HG03354 (cell line): ENCODE measurements around the gene SYT2.
A peak's percentile ranks its signal among the peaks of the same experiment; 100 is the strongest.

Experiments used
- ATAC-seq: cut with Tn5 transposase; IDR thresholded peaks from one replicate; pipeline ENCODE4 v1.9.1; 2021; ENCODE audit warnings: mild to moderate bottlenecking; ENCODE audit not compliant: unreplicated experiment, poor library complexity, severe bottlenecking

The SYT2 gene

GRCh38 chr1:202580619-202581018 is 129.6 kb downstream of the SYT2 start:
- no peak for ATAC-seq

- no peak for ATAC-seq
Observed at GRCh38 chr1:202579806-202580205, 130.4 kb downstream of the SYT2 start.

DNA sequence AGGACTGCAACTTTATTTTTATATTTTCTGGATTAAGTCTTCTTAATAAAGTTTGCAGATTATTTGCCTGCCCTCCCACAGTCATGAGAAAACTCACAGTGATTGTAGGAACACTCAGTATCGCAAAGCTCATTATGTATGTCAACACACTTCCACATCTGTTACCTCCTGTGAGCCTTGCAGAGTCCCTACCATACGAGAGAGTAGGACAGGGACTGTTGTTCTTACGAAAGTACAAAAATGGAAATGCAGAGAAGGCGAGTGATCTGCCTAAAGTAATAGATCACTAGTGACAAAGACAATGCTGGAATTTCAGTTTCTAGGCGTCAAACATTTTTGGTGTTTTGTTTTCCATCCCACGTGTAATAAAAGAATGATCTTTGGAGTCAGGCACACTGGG is 131.7 kb downstream of the SYT2 start:
- ATAC-seq, result no peak

GRCh38 chr1:202578001-202578504 is 132.2 kb downstream of the SYT2 start:
- no peak for ATAC-seq

GRCh38 chr1:202577381-202577780 is 132.9 kb downstream of the SYT2 start:
- no peak for ATAC-seq

DNA sequence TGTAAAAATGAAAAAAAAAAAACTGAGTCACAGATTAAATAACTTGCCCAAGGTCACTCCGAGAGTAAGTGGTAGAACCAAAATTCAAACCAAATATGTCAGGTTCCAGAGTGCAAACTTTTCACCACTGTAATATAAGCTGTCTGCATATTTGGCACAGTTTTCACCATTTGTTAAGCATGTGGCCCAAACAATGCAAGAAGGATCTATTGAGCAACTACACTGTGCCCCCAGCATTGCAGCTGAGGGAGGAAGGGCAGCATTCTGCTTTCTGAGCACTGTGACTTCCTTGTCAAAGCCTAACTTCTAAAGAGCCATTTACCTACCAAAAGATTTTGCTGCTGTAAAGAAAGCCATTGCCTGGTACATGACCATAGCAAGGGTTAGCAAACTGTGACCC is 133.4 kb downstream of the SYT2 start:
- no peak for ATAC-seq

DNA sequence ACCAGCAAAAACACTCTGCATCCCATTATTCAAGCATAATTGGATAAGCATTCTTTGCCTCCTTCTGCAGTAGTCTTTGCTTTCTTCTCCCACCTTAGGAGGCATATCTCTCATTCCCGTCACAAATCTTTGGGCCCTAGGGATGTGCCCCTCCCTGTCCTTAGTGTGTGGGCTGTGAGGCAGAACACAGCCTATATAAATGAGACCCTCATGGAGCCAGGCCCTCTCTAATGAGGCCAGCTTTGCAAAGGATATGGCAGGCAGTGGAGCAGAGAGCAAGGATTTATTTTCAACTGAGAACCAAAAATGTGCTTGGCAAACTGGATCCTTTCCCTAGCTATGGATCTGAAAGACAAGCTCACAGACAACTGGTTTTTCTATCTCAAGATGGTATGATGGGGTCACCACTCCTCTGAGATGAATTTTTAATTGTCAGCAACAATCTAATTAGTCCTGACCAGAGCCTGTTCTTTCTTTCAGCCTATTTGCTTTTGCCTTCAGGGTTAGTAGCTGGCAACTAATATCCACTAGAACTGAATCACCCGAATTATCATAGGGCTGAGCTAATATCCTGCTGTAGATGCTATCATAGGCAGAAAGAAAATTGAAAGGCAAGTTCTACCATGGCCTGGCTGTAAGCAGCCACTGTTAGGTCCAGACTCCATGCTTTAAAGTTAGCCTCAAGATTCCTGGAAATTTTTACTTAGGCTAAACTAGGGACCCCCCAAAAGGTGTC is 134.2 kb downstream of the SYT2 start:
- ATAC-seq, result no peak

GRCh38 chr1:202572867-202573266 is 137.4 kb downstream of the SYT2 start:
- ATAC-seq, result no peak

DNA sequence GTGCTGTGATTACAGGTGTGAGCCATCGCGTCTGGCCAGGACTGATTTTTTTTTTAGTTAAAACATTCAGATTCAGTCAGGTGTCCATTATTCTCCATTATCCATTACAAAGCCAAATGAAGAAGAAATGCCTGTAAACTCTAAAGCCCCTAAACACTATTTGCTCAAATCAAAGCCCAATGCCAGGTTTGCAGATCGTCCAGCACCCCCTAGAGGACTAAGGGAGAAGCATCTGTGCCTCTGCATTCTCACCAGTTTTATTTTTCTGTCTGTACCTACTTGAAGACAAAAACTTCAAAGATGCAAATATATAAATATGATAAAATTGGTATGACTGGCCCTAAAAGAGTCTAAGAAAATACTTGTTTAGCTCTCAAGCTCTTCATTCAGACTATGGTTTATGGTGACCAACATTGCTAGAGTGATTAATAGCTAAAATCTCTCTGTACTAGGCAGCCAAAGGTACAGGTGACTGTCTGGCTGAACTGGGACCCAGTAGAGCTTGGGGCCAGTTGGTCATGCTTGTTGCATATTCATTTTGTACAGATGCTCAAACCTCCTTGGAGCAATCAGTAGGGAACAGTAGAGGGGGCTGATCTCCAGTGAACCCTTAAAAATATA is 138.4 kb downstream of the SYT2 start:
- ATAC-seq, result no peak

DNA sequence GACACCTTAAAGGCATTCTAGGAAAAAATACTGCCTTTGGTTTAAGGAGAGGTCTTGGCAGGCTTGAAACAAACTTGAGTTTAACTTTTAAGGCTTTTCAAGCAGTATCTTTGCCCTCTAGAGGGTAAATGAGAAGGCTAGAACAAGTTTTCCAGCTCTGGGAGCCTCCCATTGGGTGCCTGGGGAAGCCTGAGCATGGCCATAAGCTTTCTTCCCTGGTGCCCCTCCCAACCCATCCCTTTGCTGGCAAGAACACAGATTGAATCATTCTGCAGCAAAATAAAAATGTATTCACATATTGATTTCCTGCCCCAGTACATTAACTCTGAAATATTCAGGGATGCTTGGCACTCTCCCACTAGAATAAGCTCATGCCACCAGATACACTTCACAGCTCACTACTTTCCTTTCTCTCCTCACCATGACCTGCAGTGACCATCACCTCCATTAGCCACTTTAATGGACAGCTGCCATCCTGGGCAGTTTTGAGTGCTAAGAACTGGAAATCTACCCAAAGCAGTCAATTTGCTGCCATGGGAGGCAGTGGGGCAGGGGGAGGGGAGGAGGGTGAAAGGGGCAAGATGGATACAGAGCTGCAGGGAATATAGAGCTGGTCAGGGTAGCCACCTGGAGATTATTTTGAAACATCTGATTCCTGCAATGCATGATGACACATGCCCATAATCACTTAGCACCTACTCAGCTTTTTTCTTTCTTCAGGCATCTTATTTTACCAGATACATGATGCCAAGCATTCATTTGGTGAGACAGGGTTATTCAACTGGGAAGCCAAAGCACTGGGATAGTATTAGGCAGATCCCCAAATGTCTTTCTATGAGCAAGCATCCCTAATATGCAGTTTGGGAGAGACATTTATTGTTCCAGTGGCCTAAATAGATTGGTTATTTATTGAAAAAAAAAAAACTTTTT is 140.6 kb downstream of the SYT2 start:
- no peak for ATAC-seq

DNA sequence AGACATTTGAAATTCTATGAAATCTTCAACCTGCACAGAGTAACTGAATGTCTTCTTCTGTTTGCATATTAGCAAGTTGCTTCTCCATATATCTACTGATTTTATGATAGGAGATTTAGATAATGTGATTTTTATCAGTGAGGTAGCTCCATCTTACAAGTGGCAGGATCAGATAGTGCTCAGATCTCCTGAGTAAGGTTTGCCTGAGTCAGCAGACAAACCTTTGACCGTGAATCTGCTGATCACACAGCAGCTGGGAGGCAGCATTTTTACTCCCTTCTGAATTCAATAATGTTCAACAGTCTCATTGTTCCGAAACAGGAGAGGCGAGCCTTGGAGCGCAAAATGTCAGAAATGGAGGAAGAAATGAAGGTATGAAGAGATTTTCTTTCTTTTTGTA is 141.4 kb downstream of the SYT2 start:
- no peak for ATAC-seq

DNA sequence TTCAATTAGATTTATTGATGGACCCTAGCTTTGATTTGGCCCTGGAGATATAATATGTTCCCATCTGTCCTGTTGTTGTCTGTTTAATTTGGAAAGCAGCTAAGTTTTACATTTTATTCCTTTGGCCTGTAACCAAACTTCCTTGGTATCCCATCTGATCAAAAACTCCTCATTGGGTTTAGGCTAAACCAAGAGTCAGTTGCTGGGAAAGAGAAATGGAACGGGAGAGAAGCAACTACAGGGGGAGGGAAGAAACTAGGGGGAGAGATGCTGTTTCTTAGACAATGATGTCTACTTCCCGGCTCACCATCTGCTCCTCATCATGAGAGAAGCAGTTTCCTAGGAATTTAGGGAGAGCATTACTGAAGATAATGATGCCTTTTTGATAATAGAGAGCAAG is 141.8 kb downstream of the SYT2 start:
- no peak for ATAC-seq

GRCh38 chr1:202567738-202568137 is 142.5 kb downstream of the SYT2 start:
- no peak for ATAC-seq

DNA sequence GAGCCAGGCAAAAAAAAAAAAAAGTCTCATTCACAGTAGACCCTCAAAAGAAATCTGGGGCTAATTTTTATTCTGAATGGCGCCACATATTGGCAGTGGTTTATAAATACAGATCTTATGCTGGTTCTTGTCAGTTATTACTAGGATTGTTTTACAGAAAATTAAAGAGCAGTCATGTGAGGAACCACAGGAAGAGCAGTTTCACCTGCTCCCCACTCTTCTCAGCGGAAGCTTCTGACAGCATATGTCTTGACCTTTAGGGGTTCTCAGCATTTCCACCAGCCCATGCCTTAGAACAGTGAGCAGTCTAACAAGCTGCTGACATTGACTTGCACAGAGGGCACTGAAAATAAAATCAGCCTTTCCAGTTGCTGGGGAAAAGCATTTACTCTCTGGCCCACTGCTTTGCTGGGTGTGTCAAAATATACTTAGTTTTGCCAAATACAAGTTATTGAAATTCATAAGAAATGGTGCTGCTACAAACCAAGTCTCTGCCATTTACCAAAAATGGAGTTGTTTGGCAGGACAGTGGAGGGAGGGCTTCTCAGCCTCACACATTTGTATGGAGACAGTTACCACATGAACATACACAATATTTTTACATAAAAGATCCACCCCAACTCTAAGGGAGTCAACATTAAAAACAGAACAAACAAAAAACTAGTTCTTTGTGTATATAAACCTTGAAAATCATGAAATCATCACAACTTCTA is 144.2 kb downstream of the SYT2 start:
- peak; percentile 80 for ATAC-seq

GRCh38 chr1:202564958-202565495 is 145.2 kb downstream of the SYT2 start:
- ATAC-seq, result no peak

DNA sequence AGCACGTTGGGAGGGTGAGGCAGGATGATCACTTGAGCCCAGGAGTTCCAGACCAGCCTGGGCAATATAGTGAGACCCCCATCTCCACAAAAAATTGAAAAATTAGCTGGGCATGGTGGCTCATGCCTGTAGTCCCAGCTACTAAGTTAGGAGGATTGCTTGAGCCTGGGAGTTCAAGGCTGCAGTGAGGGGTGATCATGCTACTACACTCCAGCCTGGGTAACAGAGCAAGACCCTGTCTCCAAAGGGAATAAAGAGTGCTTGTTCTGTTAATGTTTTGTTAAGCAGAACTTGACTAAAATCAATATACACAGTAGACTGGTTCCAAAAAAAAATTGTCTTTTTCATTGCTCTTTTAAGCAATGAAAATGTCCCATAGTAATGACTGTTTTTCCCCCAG is 146.4 kb downstream of the SYT2 start:
- no peak for ATAC-seq

- no peak for ATAC-seq
Observed at GRCh38 chr1:202562444-202563060, 147.7 kb downstream of the SYT2 start.

- no peak for ATAC-seq
Observed at GRCh38 chr1:202561726-202562443, 148.4 kb downstream of the SYT2 start.

DNA sequence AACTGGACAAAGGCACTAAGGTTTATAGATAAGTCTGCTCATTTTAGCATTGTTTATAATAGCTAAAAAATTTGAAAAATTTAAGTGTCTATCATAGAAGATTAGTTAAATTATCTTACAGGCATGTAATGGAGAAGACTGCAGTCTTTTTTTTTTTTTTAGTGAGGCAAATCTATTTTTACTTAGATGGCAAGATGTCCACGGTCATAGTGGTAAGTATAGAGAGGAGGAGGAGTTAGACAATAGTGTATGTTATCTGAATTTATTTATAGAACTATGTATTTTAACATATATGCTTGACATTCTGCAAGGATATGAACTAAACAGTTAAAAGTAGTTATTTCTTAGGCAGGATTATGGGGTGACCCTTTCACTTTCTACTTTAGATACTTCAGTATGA is 149.0 kb downstream of the SYT2 start:
- ATAC-seq, result no peak
